Body of pancreas (tissue), 4 donors: Measurements from ENCODE around the gene OR1D2.

ENCODE experiments used
- POLR2A ChIP-seq, 3 donors: fragments of 450-650 bp; IDR thresholded peaks; one replicate each; pipeline ENCODE4 v1.6.1; 2016; ENCODE audit warnings: antibody characterized with exemption in 3 of 3, mild to moderate bottlenecking in 2 of 3
- TF ChIP-seq, protein P1 (sequence below), 7 experiments: fragments of 450-650 bp in 4 of 7; fragments of 200-600 bp in 3 of 7; sonication (generic) in 3 of 7; IDR thresholded peaks; one replicate each; pipeline ENCODE4 v1.5.1; 2016 to 2019; ENCODE audit warnings: antibody characterized with exemption in 7 of 7

DNA sequence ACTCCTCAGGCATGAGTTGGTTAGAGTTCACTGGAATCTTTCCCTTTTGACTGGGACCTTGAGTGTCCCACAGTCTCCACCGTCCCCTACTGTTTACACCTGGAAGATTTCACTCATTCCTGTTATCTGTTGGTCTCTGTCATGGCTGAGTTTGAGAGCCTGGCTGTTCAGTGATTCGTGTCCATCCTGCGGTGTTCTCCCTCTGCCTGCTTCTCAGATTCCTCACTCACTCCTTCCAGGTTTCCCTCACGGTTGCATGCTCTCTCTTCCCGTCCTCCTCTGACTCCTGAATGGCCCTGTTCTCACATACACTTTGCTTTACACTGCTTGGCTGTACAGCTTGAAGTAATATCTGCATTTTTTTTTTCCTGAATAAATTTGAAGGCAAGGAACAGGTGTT, 65.3 kb downstream of the OR1D2 start:
- TF ChIP-seq, protein P1, sequence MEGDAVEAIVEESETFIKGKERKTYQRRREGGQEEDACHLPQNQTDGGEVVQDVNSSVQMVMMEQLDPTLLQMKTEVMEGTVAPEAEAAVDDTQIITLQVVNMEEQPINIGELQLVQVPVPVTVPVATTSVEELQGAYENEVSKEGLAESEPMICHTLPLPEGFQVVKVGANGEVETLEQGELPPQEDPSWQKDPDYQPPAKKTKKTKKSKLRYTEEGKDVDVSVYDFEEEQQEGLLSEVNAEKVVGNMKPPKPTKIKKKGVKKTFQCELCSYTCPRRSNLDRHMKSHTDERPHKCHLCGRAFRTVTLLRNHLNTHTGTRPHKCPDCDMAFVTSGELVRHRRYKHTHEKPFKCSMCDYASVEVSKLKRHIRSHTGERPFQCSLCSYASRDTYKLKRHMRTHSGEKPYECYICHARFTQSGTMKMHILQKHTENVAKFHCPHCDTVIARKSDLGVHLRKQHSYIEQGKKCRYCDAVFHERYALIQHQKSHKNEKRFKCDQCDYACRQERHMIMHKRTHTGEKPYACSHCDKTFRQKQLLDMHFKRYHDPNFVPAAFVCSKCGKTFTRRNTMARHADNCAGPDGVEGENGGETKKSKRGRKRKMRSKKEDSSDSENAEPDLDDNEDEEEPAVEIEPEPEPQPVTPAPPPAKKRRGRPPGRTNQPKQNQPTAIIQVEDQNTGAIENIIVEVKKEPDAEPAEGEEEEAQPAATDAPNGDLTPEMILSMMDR (IDR thresholded peaks at IDR 0.05): no peak
- no peak for TF ChIP-seq POLR2A (IDR thresholded peaks at IDR 0.05)
